A549 (cell line): ENCODE measurements around the gene SURF2. TPM values are rescaled to one million over a fixed set of nuclear protein-coding genes. Genes with fewer than 3 reads are reported as not detected.

ENCODE experiments used
- ATAC-seq, 2 experiments: fragments of 200-7000 bp in 1 of 2; fragments of >200 bp in 1 of 2; cut with Nextera tagmentation in 1 of 2; cut with Tn5 transposase in 1 of 2; 3 replicates each; pipeline versions ENCODE4 v1.8.0 to v1.9.1; 2018 to 2020; ENCODE audit warnings: mild to moderate bottlenecking in 1 of 2, moderate library complexity in 1 of 2
- CTCF ChIA-PET: fragments of 300-600 bp; sonication (Branson Sonifier 250); formaldehyde crosslinking; extraction: SDS; loops from one replicate; lab custom pipeline; 2021; ENCODE audit warnings: antibody characterized with exemption, inconsistent platforms; lab: Yijun Ruan, JAX
- POLR2A ChIA-PET: fragments of 350-600 bp; formaldehyde crosslinking; extraction: SDS; loops from one replicate; lab custom pipeline; 2021; ENCODE audit warnings: antibody characterized with exemption, inconsistent platforms; lab: Yijun Ruan, JAX
- DNase-seq, 2 experiments: peaks; one replicate each; pipeline versions ENCODE4 v3.0.0 to v3.0.0-alpha.2; 2011 to 2016; ENCODE audit warnings: low read depth in 1 of 2, low spot score in 1 of 2
- FAIRE-seq: peaks from 2 replicates; lab custom pipeline; 2011; peaks lifted over from hg19 to GRCh38; lab: Jason Lieb, UNC
- H3K27ac ChIP-seq, 2 experiments: fragments of >200 bp; sonication (Bioruptor Twin); formaldehyde crosslinking; 3 replicates each; pipeline ENCODE4 v1.5.1; 2016 to 2017
- H3K4me1 ChIP-seq: fragments of >200 bp; sonication (Bioruptor Twin); formaldehyde crosslinking; 3 replicates; pipeline ENCODE4 v1.6.1; 2016
- H3K4me2 ChIP-seq: fragments of >200 bp; sonication (Bioruptor Twin); formaldehyde crosslinking; 3 replicates; pipeline ENCODE4 v1.6.1; 2016
- H3K4me3 ChIP-seq: fragments of >200 bp; sonication (Bioruptor Twin); formaldehyde crosslinking; 3 replicates; pipeline ENCODE4 v1.5.1; 2016
- H3K9me3 ChIP-seq: fragments of >200 bp; sonication (Bioruptor Twin); formaldehyde crosslinking; 3 replicates; pipeline ENCODE4 v1.6.1; 2016
- BHLHE40 ChIP-seq: IDR thresholded peaks from 2 replicates; pipeline ENCODE4 v1.6.1; 2012; ENCODE audit warnings: low read depth, low read length, inconsistent platforms
- CEBPB ChIP-seq, 2 experiments: fragments of >200 bp in 1 of 2; sonication (Bioruptor Twin) in 1 of 2; formaldehyde crosslinking in 1 of 2; IDR thresholded peaks; 2 replicates each; pipeline ENCODE4 v1.6.1; 2012 to 2016
- E2F6 ChIP-seq: IDR thresholded peaks from 2 replicates; pipeline ENCODE4 v1.6.1; 2012; ENCODE audit warnings: low read depth, borderline replicate concordance
- HEYL ChIP-seq: fragments of 250-450 bp; sonication (Bioruptor Pico); IDR thresholded peaks from 2 replicates; pipeline ENCODE4 v1.8.0; 2021; ENCODE audit warnings: mild to moderate bottlenecking, moderate library complexity
- HMGXB4 ChIP-seq: fragments of 250-450 bp; sonication (Bioruptor Pico); IDR thresholded peaks from 2 replicates; pipeline ENCODE4 v1.5.0; 2021; ENCODE audit warnings: mild to moderate bottlenecking, moderate library complexity, borderline replicate concordance
- HOXB13 ChIP-seq: fragments of 250-450 bp; sonication (Bioruptor Pico); IDR thresholded peaks from 2 replicates; pipeline ENCODE4 v1.5.0; 2020; ENCODE audit warnings: low read depth, mild to moderate bottlenecking, moderate library complexity
- MAX ChIP-seq: IDR thresholded peaks from 2 replicates; pipeline ENCODE4 v1.6.1; 2012
- NR3C1 ChIP-seq: fragments of >200 bp; sonication (Bioruptor Twin); formaldehyde crosslinking; IDR thresholded peaks from 3 replicates; pipeline ENCODE4 v1.6.1; 2017
- PBX3 ChIP-seq: IDR thresholded peaks from 2 replicates; pipeline ENCODE4 v1.6.1; 2012
- POLR2A ChIP-seq: IDR thresholded peaks from 2 replicates; pipeline ENCODE4 v1.6.1; 2012; ENCODE audit warnings: mild to moderate bottlenecking, low read length
- RARB ChIP-seq: fragments of 250-450 bp; sonication (Bioruptor Pico); IDR thresholded peaks from 2 replicates; pipeline ENCODE4 v1.8.0; 2021; ENCODE audit warnings: mild to moderate bottlenecking, moderate library complexity
- RNF2 ChIP-seq: fragments of 200-600 bp; sonication (generic); IDR thresholded peaks from 2 replicates; pipeline ENCODE4 v1.6.1; 2016; ENCODE audit warnings: low read depth, mild to moderate bottlenecking, antibody characterized with exemption, moderate library complexity, borderline replicate concordance
- ZFP36 ChIP-seq: fragments of 450-650 bp; IDR thresholded peaks from 2 replicates; pipeline ENCODE4 v1.6.1; 2014; ENCODE audit warnings: borderline replicate concordance; ENCODE audit not compliant: partially characterized antibody
- ZSCAN20 ChIP-seq: fragments of 250-450 bp; sonication (Bioruptor Pico); IDR thresholded peaks from 2 replicates; pipeline ENCODE4 v1.8.0; 2022; ENCODE audit warnings: mild to moderate bottlenecking, moderate library complexity
- whole genome bisulfite sequencing: methylation state at CpG from one replicate; pipeline ENCODE4 v1.1.6; 2017; ENCODE audit errors: missing lambda C conversion rate; 5-methylcytosine and 5-hydroxymethylcytosine counted together
- polyA plus RNA-seq, 4 experiments: library from polyadenylated mRNA; depleted of rRNA in 3 of 4; stranded (reverse); fragments of >200 nt; fragmentation: RNase III in 1 of 4; extraction: RNeasy Plus Mini Kit Qiagen cat#74134 plus additional on column Dnase treatment in 1 of 4; gene quantifications; 2 replicates in 3 of 4; 3 replicates in 1 of 4; pipeline ENCODE4 v1.2.3, GENCODE V29; 2011 to 2017

Gene SURF2
- polyA plus RNA-seq, 2 of the 4 experiments (the other 2 are of a cell fraction) = 25.2 to 34.9 TPM

GRCh38 chr9:133331641-133332380 is 24.5 kb upstream of the SURF2 start:
- no peaks in the 10 kb centered on the region for H3K9me3 ChIP-seq
- ChIA-PET CTCF (interaction anchor here (0.9 to 6.5 kb wide), 6 partner anchors 11 to 187 kb away, joined by 3 to 82 read pairs (median 7); no protein-coding TSS in a partner anchor), POLR2A (interaction anchor here (1.3 kb wide), 1 partner anchor 16 kb away, joined by 3 read pairs; the partner anchor contains the start of genes MED22 and RPL7A)
- WGBS = 98% methylated on average over 55 of the region's 57 CpGs
- DNase-seq (no peak), FAIRE-seq (no peak), ATAC-seq (no peak)
- peaks cover 16% of the 10 kb centered on the region for H3K4me1 ChIP-seq
- TF ChIP-seq HMGXB4 (CRISPR knock-in tag) (no peak), ZSCAN20 (no peak), MAX (no peak), HEYL (no peak), E2F6 (no peak), BHLHE40 (no peak)
- no peak overlapping the region for H3K4me2 ChIP-seq
- H3K4me3 ChIP-seq = no peak overlapping the region
- H3K27ac ChIP-seq = no peak overlapping the region

GRCh38 chr9:133332381-133332730 is 24.0 kb upstream of the SURF2 start:
- CTCF ChIA-PET = interaction anchor here (0.6 to 6.5 kb wide), 7 partner anchors 10 to 188 kb away, joined by 3 to 82 read pairs (median 7); no protein-coding TSS in a partner anchor
- no peak for ATAC-seq

GRCh38 chr9:133333011-133333410 is 23.3 kb upstream of the SURF2 start:
- no peak overlapping the region for H3K27ac ChIP-seq
- POLR2A ChIA-PET = no interaction called here
- WGBS = 92% methylated on average over 11 of the region's 11 CpGs
- no peak for TF ChIP-seq PBX3
- H3K4me3 ChIP-seq = no peak overlapping the region
- no peak for DNase-seq
- H3K9me3 ChIP-seq = no peaks in the 10 kb centered on the region
- CTCF ChIA-PET = interaction anchor here (0.6 to 6.5 kb wide), 5 partner anchors 9 to 152 kb away, joined by 3 to 82 read pairs (median 7); no protein-coding TSS in a partner anchor
- H3K4me1 ChIP-seq = peaks cover 16% of the 10 kb centered on the region
- no peak overlapping the region for H3K4me2 ChIP-seq
- FAIRE-seq = no peak
- no peak for ATAC-seq

More at GRCh38 chr9:133332381-133332730, 24.0 kb upstream of the SURF2 start:
- 95% methylated on average over 18 of the region's 20 CpGs for WGBS
- POLR2A ChIA-PET = interaction anchor here (1.3 kb wide), 1 partner anchor 16 kb away, joined by 3 read pairs; the partner anchor contains the start of genes MED22 and RPL7A
- H3K4me1 ChIP-seq = peaks cover 16% of the 10 kb centered on the region
- TF ChIP-seq MAX (no peak), RNF2 (no peak), RARB (no peak), POLR2A (no peak), HMGXB4 (CRISPR knock-in tag) (no peak), ZFP36 (no peak), HOXB13 (CRISPR knock-in tag) (no peak), NR3C1 (no peak), CEBPB (IDR thresholded peaks at IDR 0.05) (no peak)
- H3K27ac ChIP-seq = no peak overlapping the region
- FAIRE-seq (no peak), DNase-seq (no peak)
- no peak overlapping the region for H3K4me2 ChIP-seq
- H3K9me3 ChIP-seq = no peaks in the 10 kb centered on the region
- no peak overlapping the region for H3K4me3 ChIP-seq
